Activated CD8-positive, alpha-beta memory T cell treated with anti-CD3 and anti-CD28 coated beads, Interleukin-2, amount 10 ng/mL, durations not matched to agents 7 days and 5 days (primary cell): ENCODE results near the gene COX7A1. TPM values are rescaled to one million over a fixed set of nuclear protein-coding genes. Genes with fewer than 3 reads are reported as not detected.

Experiments
- ATAC-seq: fragments of 150-1000 bp; cut with Tn5 transposase; one replicate; pipeline ENCODE4 v1.10.0; 2021; ENCODE audit warnings: moderate library complexity
- CTCF ChIA-PET: fragments of 350-600 bp; sonication (Branson Sonifier 250); formaldehyde crosslinking; loops from one replicate; lab custom pipeline; 2021; ENCODE audit warnings: antibody characterized with exemption; lab: Charles Lee
- DNase-seq: peaks from one replicate; pipeline ENCODE4 v3.0.0-alpha.2; 2020
- H3K27ac Mint-ChIP-seq: one replicate; pipeline ENCODE4 v1.8.0; 2021; ENCODE audit warnings: mild to moderate bottlenecking, mixed read lengths
- H3K27me3 Mint-ChIP-seq: one replicate; pipeline ENCODE4 v1.8.0; 2021; ENCODE audit warnings: mixed read lengths
- H3K36me3 Mint-ChIP-seq: one replicate; pipeline ENCODE4 v1.8.0; 2021; ENCODE audit warnings: mild to moderate bottlenecking, mixed read lengths
- H3K4me1 Mint-ChIP-seq: one replicate; pipeline ENCODE4 v1.8.0; 2021; ENCODE audit warnings: mixed read lengths
- H3K4me3 Mint-ChIP-seq: one replicate; pipeline ENCODE4 v1.8.0; 2021; ENCODE audit warnings: mild to moderate bottlenecking, moderate library complexity, mixed read lengths
- H3K9me3 Mint-ChIP-seq: one replicate; pipeline ENCODE4 v1.8.0; 2022; ENCODE audit warnings: low read depth, mixed read lengths
- total RNA-seq, 2 experiments: library from RNA; stranded (reverse); gene quantifications; one replicate each; pipeline ENCODE4 v1.2.3, GENCODE V29; 2021

The COX7A1 gene
- total RNA-seq, 2 experiments from 2014 or later = not detected

DNA sequence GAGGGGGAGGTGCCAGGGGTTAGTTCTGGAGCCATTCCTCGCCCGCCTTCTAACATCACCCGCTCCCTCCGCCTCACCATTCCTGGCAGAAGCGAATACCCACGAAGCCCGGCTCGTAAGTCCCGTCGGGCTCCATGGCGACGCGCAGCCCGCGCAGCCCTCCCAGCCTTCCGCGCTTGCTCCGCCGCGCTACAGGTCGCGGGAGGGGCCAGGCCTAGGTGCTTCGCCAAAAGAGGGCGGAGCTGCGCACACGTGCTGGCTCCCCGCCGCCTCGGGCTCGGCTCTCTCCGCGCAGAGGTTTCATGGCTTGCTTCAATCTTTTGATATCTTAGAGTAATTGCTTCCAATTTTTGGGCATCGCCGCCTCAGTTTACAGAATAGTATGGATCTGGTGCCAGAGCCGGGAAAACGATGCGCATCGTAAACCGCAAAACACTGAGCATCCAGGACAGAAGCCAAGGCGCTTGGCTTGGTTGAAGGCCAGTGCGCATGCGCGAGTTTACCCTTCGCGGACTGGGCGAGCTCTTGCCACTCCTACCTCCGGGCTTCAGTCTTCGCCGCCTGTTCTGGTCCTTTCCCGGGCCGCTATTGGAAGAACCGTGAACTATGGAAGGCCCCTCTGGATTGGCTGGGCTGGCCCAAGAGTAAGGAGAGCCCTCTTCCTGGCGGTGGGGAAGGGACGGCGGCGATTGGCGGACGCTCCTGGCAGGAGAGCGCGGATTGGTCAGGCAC lies 37.4 kb downstream of the COX7A1 start, which contains the start of gene POLR2I:
POLR2I (minus strand) TSS at position 155 of the 732 bp plus-strand sequence; CDS start at position 136, 19 bp downstream.
- ATAC-seq = peak; percentile 91
- H3K9me3 Mint-ChIP-seq = no peaks in the 10 kb centered on the region
- DNase-seq = peak; percentile 100
- H3K36me3 Mint-ChIP-seq = peaks cover 16% of the 10 kb centered on the region
- H3K4me1 Mint-ChIP-seq = peaks cover 35% of the 10 kb centered on the region
- CTCF ChIA-PET = interaction anchor here (0.8 to 5.8 kb wide), 5 partner anchors 10 to 58 kb away, joined by 3 to 24 read pairs (median 8); no protein-coding TSS in a partner anchor
- peak within 1 kb of the TSS; percentile 94 for H3K27ac Mint-ChIP-seq
- peaks cover 2% of the 10 kb centered on the region for H3K27me3 Mint-ChIP-seq
- peak within 1 kb of the TSS; percentile 91 for H3K4me3 Mint-ChIP-seq

DNA sequence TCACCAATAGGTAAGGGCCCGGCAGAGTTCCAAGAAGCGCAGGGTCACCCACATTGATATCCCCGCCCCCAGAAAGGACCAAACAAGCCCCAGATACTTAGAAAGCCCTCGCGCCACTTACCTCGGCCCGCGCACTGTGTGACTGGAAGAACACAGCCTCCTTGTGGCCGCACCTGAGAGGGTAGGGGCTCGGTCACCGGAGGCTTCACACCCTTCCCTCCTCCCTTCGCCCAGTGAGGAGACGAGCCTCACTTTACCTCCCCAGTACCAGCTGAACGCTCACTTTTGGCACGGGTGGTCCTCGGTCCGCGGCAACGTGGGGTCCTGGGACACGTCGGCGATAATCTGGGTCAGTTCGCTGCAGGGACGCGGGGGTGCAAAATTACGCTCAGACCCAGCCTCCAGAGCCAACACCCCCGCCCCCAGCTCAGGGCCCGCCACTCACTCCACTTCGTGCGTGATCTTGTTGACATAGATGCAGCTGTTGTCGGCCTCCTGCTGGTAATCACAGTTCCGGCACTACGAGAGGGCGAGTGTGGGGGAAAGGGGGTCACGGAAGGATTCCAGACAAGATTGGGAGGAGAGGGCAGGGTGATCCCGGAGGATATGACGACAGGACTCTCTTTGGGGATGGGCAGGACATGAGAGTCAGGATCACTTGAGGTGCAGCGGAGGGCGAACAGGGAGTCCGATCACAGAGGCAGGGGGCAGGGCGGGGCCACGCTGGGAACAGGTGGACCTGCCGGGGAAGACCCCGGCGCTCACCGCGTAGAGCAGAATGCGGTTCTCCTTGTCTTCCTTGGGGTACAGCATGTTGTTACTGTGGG lies 38.1 kb downstream of the COX7A1 start:
- Mint-ChIP-seq H3K9me3 (no peaks in the 10 kb centered on the region), H3K36me3 (peaks cover 15% of the 10 kb centered on the region), H3K4me3 (peak overlapping the region; percentile 91)

DNA sequence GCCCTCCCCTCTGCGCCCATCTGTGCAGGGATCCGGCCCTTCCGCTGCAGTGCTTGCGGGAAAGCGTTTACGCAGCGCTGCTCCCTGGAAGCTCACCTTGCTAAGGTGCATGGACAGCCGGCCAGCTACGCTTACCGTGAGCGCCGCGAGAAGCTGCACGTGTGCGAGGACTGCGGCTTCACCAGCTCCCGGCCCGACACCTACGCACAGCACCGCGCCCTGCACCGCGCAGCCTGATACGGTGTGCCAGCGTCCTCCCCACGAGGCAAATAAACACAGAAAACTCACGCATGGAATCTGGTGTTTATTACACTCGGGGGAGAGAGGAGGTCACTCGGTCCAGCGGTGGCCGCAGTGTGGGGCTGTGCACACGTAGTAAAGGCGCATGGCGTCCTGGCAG lies 38.8 kb downstream of the COX7A1 start:
- Mint-ChIP-seq H3K4me3 (peak overlapping the region; percentile 91), H3K36me3 (peaks cover 15% of the 10 kb centered on the region), H3K9me3 (no peaks in the 10 kb centered on the region), H3K27me3 (peaks cover 2% of the 10 kb centered on the region), H3K4me1 (peaks cover 33% of the 10 kb centered on the region), H3K27ac (peak overlapping the region; percentile 94)
- ATAC-seq = no peak
- DNase-seq = no peak
- CTCF ChIA-PET = interaction anchor here (2.3 to 5.8 kb wide), 3 partner anchors 12 to 57 kb away, joined by 8 to 24 read pairs (median 10); no protein-coding TSS in a partner anchor

More for the DNA sequence above, 38.1 kb downstream of the COX7A1 start:
- Mint-ChIP-seq H3K27ac (peak overlapping the region; percentile 94), H3K4me1 (peaks cover 35% of the 10 kb centered on the region), H3K27me3 (peaks cover 2% of the 10 kb centered on the region)
- CTCF ChIA-PET = interaction anchor here (2.3 to 5.8 kb wide), 3 partner anchors 11 to 58 kb away, joined by 8 to 24 read pairs (median 10); no protein-coding TSS in a partner anchor
- DNase-seq (peak; percentile 59), ATAC-seq (no peak)

DNA sequence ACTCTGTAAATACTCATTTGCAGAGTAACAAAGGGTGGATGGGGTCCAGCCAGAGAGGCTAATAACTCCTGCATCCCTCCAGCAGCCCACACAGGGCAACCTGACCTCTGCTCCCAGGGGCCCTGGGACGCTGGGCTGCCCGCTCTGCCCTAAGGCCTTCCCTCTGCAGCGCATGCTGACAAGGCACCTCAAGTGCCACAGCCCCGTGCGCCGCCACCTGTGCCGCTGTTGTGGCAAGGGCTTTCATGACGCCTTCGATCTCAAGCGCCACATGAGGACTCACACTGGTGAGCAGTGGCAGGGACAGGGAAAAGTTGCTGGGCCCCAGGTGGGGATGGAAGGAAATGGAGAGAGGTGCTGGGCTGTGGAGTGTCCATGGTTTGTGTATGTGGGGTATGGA lies 39.6 kb downstream of the COX7A1 start:
- Mint-ChIP-seq H3K4me1 (peaks cover 29% of the 10 kb centered on the region), H3K36me3 (peaks cover 12% of the 10 kb centered on the region), H3K9me3 (no peaks in the 10 kb centered on the region), H3K27ac (peak overlapping the region; percentile 57), H3K27me3 (peaks cover 2% of the 10 kb centered on the region), H3K4me3 (peak overlapping the region; percentile 19)
- ATAC-seq (no peak), DNase-seq (no peak)
- CTCF ChIA-PET = no interaction called here

DNA sequence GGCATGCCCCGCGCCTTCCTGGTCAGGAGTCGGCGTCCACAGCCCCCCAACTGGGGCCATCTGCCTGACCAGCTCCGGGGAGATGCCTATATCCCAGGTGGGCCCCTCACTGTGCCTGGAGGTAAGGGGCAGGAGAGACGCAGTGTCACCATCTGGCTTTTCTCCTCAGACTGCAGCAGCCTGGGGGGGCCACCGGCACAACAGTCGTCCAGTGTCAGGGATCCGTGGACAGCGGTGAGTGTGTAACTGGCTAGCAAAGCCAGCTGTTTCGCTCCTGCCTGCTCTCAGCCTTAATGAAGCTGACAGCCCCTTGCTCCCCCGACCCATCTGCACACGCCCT lies 41.1 kb downstream of the COX7A1 start:
- DNase-seq (no peak), ATAC-seq (no peak)
- H3K9me3 Mint-ChIP-seq = no peaks in the 10 kb centered on the region
- H3K27ac Mint-ChIP-seq = no peak overlapping the region
- H3K27me3 Mint-ChIP-seq = peaks cover 2% of the 10 kb centered on the region
- H3K4me1 Mint-ChIP-seq = peaks cover 18% of the 10 kb centered on the region
- peaks cover 8% of the 10 kb centered on the region for H3K36me3 Mint-ChIP-seq
- H3K4me3 Mint-ChIP-seq = no peak overlapping the region
- CTCF ChIA-PET = no interaction called here

DNA sequence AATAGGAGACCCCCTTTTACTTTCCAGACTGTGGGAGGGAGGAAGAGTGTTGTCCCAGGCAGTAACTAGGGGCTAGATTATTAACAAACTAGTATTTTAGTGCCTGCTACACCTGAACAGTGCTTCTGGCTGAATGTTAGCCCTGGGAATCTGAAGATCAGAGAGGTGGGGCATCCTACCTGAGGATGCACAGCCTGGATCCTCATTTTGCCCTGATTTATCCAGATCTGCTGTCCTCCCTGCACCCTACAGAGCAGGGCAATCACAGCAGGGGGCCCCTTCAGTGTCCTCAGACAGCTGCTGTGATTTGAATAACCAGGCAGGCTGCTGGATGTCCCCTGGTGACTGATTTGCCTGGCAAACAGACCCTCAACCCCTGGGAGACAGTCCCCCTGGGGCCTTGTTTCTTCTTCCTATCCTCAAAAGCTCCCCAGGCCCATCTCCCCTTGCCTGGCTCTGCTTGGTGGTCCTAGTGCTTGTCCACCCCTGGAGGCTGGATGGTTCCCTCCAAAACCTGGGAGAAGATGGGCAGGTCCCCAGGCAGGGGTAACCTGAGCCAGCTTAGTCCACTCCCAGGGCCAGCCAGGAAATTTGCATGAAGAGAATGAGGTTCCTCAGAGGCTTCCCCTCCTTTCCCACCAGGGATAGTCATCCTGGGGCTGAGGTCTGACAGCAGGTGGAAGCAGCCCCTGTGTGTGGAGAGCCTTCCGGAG lies 41.6 kb downstream of the COX7A1 start, which contains the start of gene OVOL3:
OVOL3 (plus strand) TSS at position 657 of the 713 bp plus-strand sequence. CDS start 60 bp downstream, outside the sequence.
- DNase-seq (no peak), ATAC-seq (no peak)
- Mint-ChIP-seq H3K36me3 (peaks cover 8% of the 10 kb centered on the region), H3K4me3 (no peak within 1 kb of the TSS), H3K27me3 (peaks cover 2% of the 10 kb centered on the region), H3K9me3 (no peaks in the 10 kb centered on the region), H3K4me1 (peaks cover 15% of the 10 kb centered on the region), H3K27ac (peak within 1 kb of the TSS; percentile 26)
- CTCF ChIA-PET = no interaction called here

DNA sequence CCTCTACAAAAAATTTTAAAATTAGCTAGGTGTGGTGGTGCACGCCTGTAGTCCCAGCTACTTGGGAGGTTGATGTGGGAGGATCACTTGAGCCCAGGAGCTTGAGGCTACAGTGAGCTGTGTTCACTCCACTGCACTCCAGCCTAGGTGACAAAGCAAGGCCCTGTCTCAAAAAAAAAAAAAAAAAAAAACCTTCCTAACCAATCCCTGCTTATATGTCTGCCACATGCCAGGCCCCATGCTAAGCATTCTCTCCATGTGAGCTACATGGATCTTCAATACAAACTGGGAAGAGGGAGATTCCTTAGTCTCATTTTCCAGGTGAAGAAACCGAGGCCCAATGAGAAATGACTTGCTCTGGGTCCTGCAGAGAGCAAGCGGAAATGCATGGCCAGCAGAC lies 43.6 kb downstream of the COX7A1 start:
- CTCF ChIA-PET = no interaction called here
- Mint-ChIP-seq H3K36me3 (peaks cover 10% of the 10 kb centered on the region), H3K4me3 (no peak overlapping the region), H3K4me1 (peaks cover 8% of the 10 kb centered on the region), H3K27ac (no peak overlapping the region), H3K27me3 (no peaks in the 10 kb centered on the region), H3K9me3 (no peaks in the 10 kb centered on the region)
- ATAC-seq (no peak), DNase-seq (no peak)

DNA sequence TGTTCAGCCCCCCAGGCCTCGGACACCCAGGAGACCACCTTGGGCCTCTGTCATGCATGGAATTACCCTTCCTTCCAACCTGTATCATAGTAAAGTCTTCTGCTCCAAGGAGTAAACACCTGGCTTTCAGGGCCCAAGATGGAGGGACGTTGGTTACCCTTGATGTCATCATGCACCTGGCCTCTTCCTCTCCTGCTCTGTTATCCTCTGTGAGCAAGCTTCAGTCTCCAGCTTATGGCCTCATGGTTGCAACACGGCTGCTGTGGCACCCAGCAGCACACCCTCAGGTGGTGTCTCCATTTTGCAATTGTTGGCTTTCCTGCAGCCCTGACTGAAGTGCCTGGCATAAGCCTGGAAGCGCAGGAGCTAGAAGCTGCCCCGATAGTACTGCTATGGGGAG lies 45.3 kb downstream of the COX7A1 start:
- peaks cover 9% of the 10 kb centered on the region for H3K36me3 Mint-ChIP-seq
- H3K27ac Mint-ChIP-seq = peak overlapping the region; percentile 20
- CTCF ChIA-PET = no interaction called here
- no peaks in the 10 kb centered on the region for H3K9me3 Mint-ChIP-seq
- ATAC-seq = no peak
- H3K4me1 Mint-ChIP-seq = no peaks in the 10 kb centered on the region
- no peak overlapping the region for H3K4me3 Mint-ChIP-seq
- DNase-seq = no peak
- no peaks in the 10 kb centered on the region for H3K27me3 Mint-ChIP-seq

DNA sequence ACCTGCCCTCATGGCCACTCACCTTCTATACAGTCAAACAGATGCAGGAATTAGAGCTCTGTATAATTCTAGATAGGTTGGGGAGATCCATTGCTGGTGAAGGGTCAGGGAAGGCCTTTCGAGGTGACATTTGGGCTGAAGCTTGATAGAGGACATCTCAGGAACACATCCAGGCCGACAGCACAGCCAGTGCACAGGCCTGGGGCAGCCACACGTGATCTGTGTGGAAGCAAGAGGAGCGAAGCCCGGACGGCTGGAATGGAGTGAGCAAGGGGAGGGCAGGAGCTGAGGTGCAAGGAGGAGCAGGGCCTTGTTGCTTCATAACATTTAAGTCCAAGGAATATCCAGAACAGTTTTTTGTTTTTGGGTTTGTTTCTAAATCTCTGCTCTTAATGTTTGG lies 45.8 kb downstream of the COX7A1 start:
- peak overlapping the region; percentile 47 for H3K27ac Mint-ChIP-seq
- no peaks in the 10 kb centered on the region for H3K27me3 Mint-ChIP-seq
- no peaks in the 10 kb centered on the region for H3K9me3 Mint-ChIP-seq
- peaks cover 9% of the 10 kb centered on the region for H3K36me3 Mint-ChIP-seq
- no peak overlapping the region for H3K4me3 Mint-ChIP-seq
- ATAC-seq (no peak), DNase-seq (no peak)
- CTCF ChIA-PET = no interaction called here
- no peaks in the 10 kb centered on the region for H3K4me1 Mint-ChIP-seq

DNA sequence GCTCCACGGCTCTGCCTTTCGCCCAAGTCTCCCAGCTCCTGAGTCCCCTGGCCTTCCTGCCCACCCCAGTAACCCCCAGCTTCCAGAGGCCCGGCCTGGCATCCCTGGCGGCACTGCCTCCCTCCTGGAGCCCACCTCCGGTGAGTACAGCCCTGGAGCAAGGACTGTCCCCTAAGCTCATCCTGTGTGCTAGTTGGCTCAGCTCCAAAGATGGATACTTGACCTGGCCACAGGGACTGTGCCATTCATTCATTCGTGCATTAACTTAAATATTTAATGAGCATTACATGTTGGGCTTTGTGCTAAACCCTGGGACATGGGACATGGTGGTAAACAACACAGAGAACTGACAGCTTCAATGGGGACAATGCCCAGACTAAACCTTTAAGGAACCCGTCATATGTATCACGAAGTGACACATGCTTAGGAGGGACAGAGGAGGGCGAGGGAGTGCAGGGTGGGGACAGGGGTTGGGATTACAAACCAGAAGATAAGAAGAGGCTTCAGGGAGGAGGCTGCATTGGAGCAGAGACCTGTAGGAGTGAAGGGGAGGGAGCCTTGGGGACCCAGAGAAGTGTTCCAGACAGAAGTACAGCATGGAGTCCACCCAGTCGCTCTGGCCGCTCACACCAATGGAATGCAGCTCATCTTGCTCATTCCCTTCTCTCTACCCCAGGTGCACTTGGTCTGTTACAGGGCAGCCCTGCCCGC lies 48.2 kb downstream of the COX7A1 start:
- Mint-ChIP-seq H3K27ac (no peak overlapping the region), H3K4me1 (no peaks in the 10 kb centered on the region), H3K9me3 (no peaks in the 10 kb centered on the region), H3K4me3 (no peak overlapping the region), H3K36me3 (peaks cover 9% of the 10 kb centered on the region), H3K27me3 (no peaks in the 10 kb centered on the region)
- ATAC-seq = no peak
- CTCF ChIA-PET = interaction anchor here (2.0 kb wide), 1 partner anchor 24 kb away, joined by 5 read pairs; no protein-coding TSS in a partner anchor
- DNase-seq = no peak

DNA sequence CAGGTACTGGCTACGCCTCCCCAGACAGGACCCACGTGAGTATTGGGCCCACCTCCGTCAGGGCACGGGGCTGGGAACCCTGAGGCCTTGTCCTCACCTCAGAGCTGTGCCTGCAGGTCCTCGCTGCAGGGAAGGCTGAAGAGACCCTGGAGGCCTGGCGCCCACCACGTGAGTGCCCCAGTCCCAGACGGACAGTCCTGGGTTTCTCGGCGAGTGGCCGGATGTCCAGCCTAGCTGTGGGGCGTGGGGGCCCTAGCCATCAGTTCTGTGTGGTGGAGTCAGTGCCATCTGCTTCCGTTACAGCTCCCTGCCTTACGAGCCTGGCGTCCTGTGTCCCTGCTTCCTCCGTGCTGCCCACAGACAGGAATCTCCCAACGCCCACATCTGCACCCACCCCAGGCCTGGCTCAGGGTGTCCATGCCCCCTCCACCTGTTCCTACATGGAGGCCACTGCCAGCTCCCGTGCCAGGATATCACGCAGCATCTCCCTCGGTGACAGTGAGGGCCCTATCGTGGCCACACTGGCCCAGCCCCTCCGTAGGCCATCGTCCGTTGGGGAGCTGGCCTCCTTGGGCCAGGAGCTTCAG lies 49.1 kb downstream of the COX7A1 start:
- Mint-ChIP-seq H3K27ac (no peak overlapping the region), H3K4me1 (no peaks in the 10 kb centered on the region), H3K4me3 (no peak overlapping the region), H3K36me3 (peaks cover 13% of the 10 kb centered on the region), H3K9me3 (no peaks in the 10 kb centered on the region), H3K27me3 (no peaks in the 10 kb centered on the region)
- no peak for DNase-seq
- peak; percentile 13 for ATAC-seq
- CTCF ChIA-PET = interaction anchor here (2.0 kb wide), 1 partner anchor 25 kb away, joined by 5 read pairs; no protein-coding TSS in a partner anchor
